ENCODE data around the gene RABGEF1.
A peak's percentile ranks its signal among the peaks of the same experiment; 100 is the strongest.
"Not testable (repeated sequence)": the region's sequence is repeated elsewhere in the genome, so short reads cannot be mapped to it uniquely, and the experiment has no call there.

Gene RABGEF1

DNA sequence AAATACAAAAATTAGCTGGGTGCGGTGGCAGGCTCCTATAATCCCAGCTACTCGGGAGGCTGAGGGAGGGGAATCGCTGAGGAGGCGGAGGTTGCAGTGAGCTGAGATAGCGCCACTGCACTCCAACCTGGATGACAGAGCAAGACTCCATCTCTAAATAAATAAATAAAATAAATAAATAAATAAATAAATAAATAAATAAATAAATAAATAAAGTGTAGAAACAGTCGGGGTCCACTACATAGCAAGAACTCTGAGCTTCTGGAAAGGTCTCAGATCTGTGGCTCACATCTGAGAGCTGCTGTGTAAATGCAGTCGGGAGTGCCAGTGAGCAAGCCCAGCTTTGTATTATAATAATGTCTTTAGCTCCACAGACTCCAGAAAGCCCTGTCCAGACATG, 76.1 kb downstream of the RABGEF1 start:
- DNase-seq: not testable (repeated sequence)

DNA sequence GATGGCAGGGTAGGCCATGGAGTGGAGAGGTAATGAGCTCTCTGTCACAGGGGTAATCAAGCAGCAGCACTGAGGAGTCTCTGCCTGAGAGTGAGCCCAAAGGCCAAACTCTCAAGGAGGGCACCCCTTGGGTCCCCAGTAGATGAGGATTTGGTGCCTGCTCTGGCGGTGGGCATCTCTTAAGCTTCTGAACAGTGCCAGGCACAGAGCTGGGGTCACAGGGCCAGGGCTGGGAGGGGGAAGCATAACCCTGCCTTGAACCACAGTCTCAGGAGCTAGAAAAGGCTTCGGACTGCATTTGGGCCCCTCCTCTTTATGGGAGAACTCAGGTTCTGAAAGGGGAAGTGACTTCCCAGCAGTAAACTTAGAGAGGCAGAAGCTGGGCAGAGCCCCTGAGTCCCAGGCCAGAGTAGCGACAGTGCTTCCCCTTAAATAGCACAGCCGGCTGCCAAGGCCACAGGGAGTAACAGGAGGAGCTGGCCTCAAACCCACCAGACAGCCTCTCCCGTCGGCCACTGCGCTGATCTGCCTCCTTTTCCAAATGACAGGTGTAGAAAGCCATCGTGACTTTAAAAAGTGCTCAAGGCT, 76.8 kb downstream of the RABGEF1 start:
- DNase-seq: not testable (repeated sequence)

GRCh38 chr7:66817956-66818355, 77.4 kb downstream of the RABGEF1 start:
- not testable (repeated sequence) for DNase-seq

- DNase-seq: no peak
Observed at GRCh38 chr7:66824041-66824440, 83.5 kb downstream of the RABGEF1 start.

- not testable (repeated sequence) for DNase-seq
Observed at GRCh38 chr7:66825538-66825937, 85.0 kb downstream of the RABGEF1 start.

- DNase-seq: no peak
Observed at GRCh38 chr7:66826649-66827048, 86.1 kb downstream of the RABGEF1 start.

- not testable (repeated sequence) for DNase-seq
Observed at GRCh38 chr7:66830976-66831375, 90.4 kb downstream of the RABGEF1 start.

DNA sequence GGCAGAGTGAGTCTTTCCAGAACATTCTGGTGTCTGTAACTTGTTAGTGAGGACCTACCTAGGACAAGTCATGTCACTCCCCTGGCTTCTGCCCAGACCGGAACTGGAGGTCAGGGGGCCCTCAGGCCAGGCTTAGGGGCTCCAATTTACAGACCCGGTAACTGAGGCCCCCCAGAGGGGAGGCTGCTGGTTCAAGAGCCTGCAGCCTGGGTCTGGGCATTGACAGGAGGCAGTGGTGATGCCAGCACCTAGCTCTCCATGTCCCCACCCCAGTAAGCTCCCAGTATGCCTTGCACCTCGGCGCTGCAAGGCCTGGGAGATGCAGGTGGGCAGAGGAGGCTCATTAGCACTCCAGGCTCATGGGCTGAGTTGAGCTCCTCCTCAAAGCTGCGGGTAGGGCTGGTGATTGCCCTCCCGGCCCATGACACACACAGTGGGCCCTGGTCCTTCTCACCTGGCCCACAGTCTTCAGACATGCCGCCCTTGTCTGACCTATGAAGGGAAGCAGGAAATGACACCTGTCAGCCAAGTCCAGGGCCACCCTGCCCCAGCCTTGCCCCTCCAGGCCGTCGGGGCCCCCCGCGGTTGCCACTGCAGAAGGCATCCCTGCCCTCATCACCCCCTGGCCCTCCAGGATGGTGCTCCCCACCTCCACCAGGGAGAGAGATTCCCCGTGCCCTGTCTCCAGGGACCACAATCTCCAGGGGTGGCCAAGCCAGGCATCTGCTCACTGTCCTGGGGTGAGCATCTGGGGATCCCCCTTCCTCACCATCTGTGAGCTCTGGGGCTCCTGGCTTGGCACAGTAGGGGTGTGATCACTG, 92.2 kb downstream of the RABGEF1 start:
- no peak for DNase-seq

- no peak for DNase-seq
Observed at GRCh38 chr7:66837007-66837406, 96.5 kb downstream of the RABGEF1 start.

DNA sequence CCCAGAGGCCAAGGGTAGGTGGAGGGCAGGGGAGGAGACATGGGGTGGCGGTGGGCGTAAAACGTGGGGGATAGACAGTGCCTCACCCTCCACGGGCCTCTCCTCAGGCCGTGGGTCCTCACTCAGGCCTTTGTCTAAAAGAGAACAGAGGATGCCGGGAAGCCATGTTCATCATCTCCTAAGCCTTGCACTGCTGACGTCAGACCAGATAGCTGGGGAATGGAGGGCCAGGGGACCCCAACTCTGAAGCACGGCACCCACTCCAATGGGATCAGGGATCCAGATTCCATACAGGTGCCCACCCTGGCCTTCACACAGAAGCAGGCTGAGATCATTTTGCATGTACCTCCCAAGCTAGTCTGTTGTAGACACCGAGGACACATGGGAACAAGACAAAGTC, 97.1 kb downstream of the RABGEF1 start:
- DNase-seq: no peak

- no peak for DNase-seq
Observed at GRCh38 chr7:66839814-66840213, 99.3 kb downstream of the RABGEF1 start.

DNA sequence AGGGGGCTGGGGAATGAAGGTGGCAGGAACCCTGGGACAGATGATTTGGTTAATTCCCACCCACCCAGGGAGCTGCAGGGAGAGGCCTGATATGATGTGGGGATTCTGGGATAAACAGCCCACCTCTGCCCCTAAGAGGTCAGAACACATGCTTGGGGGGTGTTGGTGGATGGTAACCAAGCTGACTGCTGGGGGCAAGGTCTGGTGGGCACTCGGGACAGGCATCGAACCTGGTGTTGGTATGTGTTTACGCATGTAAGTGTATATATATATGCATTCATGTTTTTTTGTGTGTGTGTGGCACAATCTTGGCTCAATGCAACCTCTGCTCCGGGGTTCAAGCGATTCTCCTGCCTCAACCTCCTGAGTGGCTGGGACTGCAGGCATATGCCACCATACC, 99.8 kb downstream of the RABGEF1 start:
- no peak for DNase-seq

- no peak for DNase-seq
Observed at GRCh38 chr7:66841898-66842297, 101.4 kb downstream of the RABGEF1 start.

- DNase-seq: not testable (repeated sequence)
Observed at GRCh38 chr7:66843492-66843891, 103.0 kb downstream of the RABGEF1 start.

DNA sequence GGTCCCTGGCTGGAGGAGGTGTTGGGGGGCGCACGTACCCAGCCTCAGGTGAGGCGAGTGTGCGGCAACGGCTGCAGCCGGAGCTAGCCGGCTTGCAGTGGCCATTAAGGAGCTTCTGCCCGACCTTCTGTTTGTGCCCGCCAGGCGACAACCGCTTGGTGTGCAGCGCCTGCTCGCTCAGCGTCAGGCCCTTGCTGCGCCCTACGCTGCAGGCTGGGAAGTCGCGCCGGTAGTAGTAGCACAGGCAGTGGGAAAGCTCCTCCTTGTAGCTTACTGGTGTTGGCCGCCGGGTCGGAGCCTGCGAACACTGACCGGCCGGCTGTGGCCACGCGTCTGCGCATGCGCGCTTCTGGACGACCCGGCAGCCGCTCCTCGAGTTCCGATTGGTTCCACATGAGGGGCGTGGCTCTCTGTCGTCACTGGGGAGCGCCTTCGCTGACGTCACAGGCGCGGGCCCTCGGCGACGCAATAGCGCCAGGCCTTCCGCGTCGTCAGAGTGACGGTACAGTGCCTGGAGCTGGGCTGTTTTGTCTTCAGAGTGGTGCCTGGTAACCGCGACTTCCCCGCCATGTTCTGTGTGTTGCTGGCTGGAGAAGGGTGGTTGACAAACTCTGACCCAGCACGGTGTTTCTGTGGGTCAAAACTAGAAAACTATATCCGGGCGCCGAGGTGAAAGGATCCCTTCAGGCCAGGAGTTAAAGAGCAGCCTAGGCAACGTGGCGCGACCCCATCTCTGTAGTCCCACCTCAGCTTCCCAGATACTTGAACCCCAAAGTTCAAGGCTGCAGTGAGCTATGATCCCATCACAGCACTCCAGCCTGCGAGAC, 104.2 kb downstream of the RABGEF1 start:
- DNase-seq: peak; percentile 98

GRCh38 chr7:66845379-66846095, 105.0 kb downstream of the RABGEF1 start:
- DNase-seq: no peak

- DNase-seq: not testable (repeated sequence)
Observed at GRCh38 chr7:66846096-66846445, 105.5 kb downstream of the RABGEF1 start.

DNA sequence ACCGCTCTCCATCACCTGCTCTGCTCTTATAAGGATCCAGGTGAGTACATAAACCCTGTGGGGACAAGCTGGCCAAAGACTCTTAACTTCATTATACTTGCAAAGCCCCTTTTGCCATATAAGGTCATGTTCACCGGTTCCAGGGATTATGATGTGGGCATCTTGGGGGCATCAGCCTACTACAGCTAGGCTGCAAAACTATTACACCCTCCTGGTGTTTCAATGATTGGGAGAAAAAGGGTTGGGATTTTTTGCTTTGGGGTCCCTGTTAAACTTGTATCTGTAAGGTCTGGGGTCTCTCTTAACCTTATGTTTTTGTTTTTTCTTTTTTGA, 107.0 kb downstream of the RABGEF1 start:
- DNase-seq: not testable (repeated sequence)

- DNase-seq: no peak
Observed at GRCh38 chr7:66847879-66848790, 107.6 kb downstream of the RABGEF1 start.

DNA sequence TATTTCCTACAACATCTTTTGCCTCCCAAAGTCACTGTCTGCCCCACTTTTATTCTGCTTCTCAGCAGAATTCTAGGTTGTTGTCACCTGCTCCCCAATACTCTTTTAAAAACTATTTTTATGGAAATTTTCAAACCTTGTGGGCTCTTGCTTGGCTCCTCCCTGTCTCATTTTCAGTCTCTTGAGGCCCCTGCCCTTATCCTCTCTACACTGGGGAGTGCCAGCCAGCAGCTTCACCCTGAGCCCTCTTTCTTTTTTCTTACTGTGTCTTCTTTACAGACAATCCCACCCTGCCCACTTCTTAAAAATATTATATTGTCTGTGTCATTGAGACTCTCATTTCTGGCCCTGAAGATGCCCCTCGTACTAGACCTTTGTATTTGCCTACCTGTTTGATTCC, 118.8 kb downstream of the RABGEF1 start:
- DNase-seq: no peak

DNA sequence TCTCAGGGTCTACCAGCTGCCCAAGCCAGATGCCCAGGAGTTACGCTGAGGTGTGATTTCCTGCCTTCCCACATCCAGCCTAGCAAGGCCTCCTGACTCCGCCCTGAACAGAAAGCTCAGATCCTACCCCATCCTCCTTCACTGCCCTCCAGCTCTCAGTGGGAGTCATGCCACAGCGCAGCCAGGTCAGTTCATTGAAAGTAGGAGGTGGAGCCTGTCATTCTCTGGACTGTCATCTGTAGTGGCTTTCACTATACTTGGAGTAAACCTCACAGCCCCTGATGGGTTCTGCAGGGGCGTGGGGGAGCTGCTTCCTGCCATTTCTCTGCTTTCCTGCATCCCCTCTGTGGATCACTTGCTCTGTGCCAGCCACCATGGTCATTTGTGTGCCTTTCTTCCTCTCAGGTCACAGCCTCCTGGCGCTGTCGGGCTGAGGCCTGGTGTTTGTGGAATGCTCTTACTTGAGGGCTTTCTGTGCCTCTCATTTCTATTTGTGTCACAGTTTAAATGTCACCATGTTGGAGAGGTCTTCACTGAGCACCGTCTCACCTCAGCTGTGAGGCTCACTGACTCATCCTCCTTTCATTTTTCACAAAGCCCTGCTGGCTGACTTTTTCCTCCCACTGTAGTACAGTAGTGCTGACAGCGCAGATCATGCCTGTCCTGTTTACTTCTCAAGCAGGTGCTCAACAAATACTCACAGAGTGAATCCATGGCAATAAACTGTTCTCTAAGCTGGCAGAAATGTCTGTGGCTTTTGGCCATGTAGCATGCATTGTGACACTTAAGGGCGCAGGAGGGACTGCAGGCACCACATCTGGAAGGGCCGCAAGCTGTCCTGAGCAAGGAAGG, 119.5 kb downstream of the RABGEF1 start:
- DNase-seq: peak; percentile 41
